HEK293 (cell line): ENCODE measurements around the gene HMGN4.

Experiments
- CTCF ChIA-PET: fragments of 350-600 bp; formaldehyde crosslinking; extraction: SDS; loops from one replicate; lab custom pipeline; 2021; ENCODE audit warnings: antibody characterized with exemption; lab: Yijun Ruan, JAX
- POLR2A ChIA-PET: fragments of 300-600 bp; formaldehyde crosslinking; extraction: SDS; loops from one replicate; lab custom pipeline; 2020; ENCODE audit warnings: antibody characterized with exemption, inconsistent platforms; lab: Yijun Ruan, JAX
- H3K27ac ChIP-seq: fragments of 200-500 bp; sonication (Bioruptor generic); 2 replicates; pipeline ENCODE4 v1.5.1; 2014; ENCODE audit warnings: low read depth, low read length, control low read depth, inconsistent platforms; ENCODE audit errors: extremely low read depth
- H3K36me3 ChIP-seq, 2 experiments: fragments of 200-500 bp in 1 of 2; sonication (Bioruptor generic) in 1 of 2; 1 replicate in 1 of 2; 2 replicates in 1 of 2; pipeline ENCODE4 v1.5.1; 2014 to 2017; ENCODE audit warnings: inconsistent platforms in 2 of 2, low read length in 2 of 2; ENCODE audit not compliant: control insufficient read depth in 2 of 2, insufficient read depth in 1 of 2
- H3K4me1 ChIP-seq: fragments of 200-500 bp; sonication (Bioruptor generic); 2 replicates; pipeline ENCODE4 v1.5.1; 2014; ENCODE audit warnings: mild to moderate bottlenecking, low read length, inconsistent platforms; ENCODE audit not compliant: control insufficient read depth, insufficient read depth
- H3K4me3 ChIP-seq: 2 replicates; pipeline ENCODE4 v1.5.1; 2011; ENCODE audit warnings: low read depth, mild to moderate bottlenecking, control low read depth, low read length, moderate library complexity
- H3K9me3 ChIP-seq: fragments of 200-500 bp; sonication (Bioruptor generic); 2 replicates; pipeline ENCODE4 v1.5.1; 2014; ENCODE audit warnings: low read depth, low read length, inconsistent platforms; ENCODE audit not compliant: control insufficient read depth, insufficient read depth
- BCL11B ChIP-seq: fragments of 450-650 bp; formaldehyde crosslinking; IDR thresholded peaks from 2 replicates; pipeline ENCODE4 v1.5.1; 2016; ENCODE audit warnings: low read depth, missing biosample characterization, missing genetic modification characterization
- CTCF ChIP-seq: fragments of 450-650 bp; formaldehyde crosslinking; IDR thresholded peaks from 2 replicates; pipeline ENCODE4 v1.5.1; 2016; ENCODE audit warnings: missing biosample characterization, missing genetic modification characterization
- ELK4 ChIP-seq: IDR thresholded peaks from 2 replicates; pipeline ENCODE4 v1.6.1; 2011; ENCODE audit warnings: mild to moderate bottlenecking, low read depth, low read length, borderline replicate concordance
- HOXA7 ChIP-seq: sonication (generic); formaldehyde crosslinking; IDR thresholded peaks from 2 replicates; pipeline ENCODE4 v1.8.1; 2022; ENCODE audit warnings: missing genetic modification reagents, borderline replicate concordance
- HOXD13 ChIP-seq: sonication (generic); formaldehyde crosslinking; IDR thresholded peaks from 2 replicates; pipeline ENCODE4 v1.8.0; 2022; ENCODE audit warnings: missing genetic modification reagents, borderline replicate concordance
- MYNN ChIP-seq: fragments of 450-650 bp; formaldehyde crosslinking; IDR thresholded peaks from 2 replicates; pipeline ENCODE4 v1.5.1; 2016; ENCODE audit warnings: missing biosample characterization, missing genetic modification characterization, borderline replicate concordance
- OSR2 ChIP-seq: fragments of 450-650 bp; formaldehyde crosslinking; IDR thresholded peaks from 2 replicates; pipeline ENCODE4 v1.5.1; 2016; ENCODE audit warnings: missing biosample characterization, missing genetic modification characterization
- PRDM6 ChIP-seq: fragments of 450-650 bp; formaldehyde crosslinking; IDR thresholded peaks from 2 replicates; pipeline ENCODE4 v1.5.1; 2017; ENCODE audit warnings: missing biosample characterization, missing genetic modification characterization
- SP3 ChIP-seq: fragments of 450-650 bp; formaldehyde crosslinking; IDR thresholded peaks from 2 replicates; pipeline ENCODE4 v1.5.1; 2016; ENCODE audit warnings: missing biosample characterization, missing genetic modification characterization
- ZFP41 ChIP-seq: fragments of 450-650 bp; formaldehyde crosslinking; IDR thresholded peaks from 2 replicates; pipeline ENCODE4 v1.5.1; 2016; ENCODE audit warnings: missing biosample characterization, missing genetic modification characterization, borderline replicate concordance
- ZNF140 ChIP-seq: fragments of 450-650 bp; formaldehyde crosslinking; IDR thresholded peaks from 2 replicates; pipeline ENCODE4 v1.5.1; 2016; ENCODE audit warnings: missing biosample characterization, missing genetic modification characterization
- ZNF366 ChIP-seq: fragments of 450-650 bp; formaldehyde crosslinking; conservative IDR thresholded peaks from 2 replicates; pipeline ENCODE4 v1.5.1; 2016; ENCODE audit warnings: missing biosample characterization, missing genetic modification characterization
- ZNF37A ChIP-seq: fragments of 450-650 bp; IDR thresholded peaks from 2 replicates; pipeline ENCODE4 v1.5.1; 2018; ENCODE audit warnings: missing biosample characterization, missing genetic modification characterization
- ZNF510 ChIP-seq: fragments of 450-650 bp; formaldehyde crosslinking; IDR thresholded peaks from 2 replicates; pipeline ENCODE4 v1.5.1; 2018; ENCODE audit warnings: mild to moderate bottlenecking, missing genetic modification characterization, missing biosample characterization; ENCODE audit not compliant: insufficient replicate concordance
- ZNF555 ChIP-seq: fragments of 450-650 bp; formaldehyde crosslinking; conservative IDR thresholded peaks from 2 replicates; pipeline ENCODE4 v1.5.1; 2017; ENCODE audit warnings: missing biosample characterization, mild to moderate bottlenecking, missing genetic modification characterization, inconsistent platforms
- ZNF561 ChIP-seq: fragments of 450-650 bp; IDR thresholded peaks from 2 replicates; pipeline ENCODE4 v1.5.1; 2018; ENCODE audit warnings: missing biosample characterization, missing genetic modification characterization, borderline replicate concordance
- ZNF658 ChIP-seq: fragments of 450-650 bp; formaldehyde crosslinking; IDR thresholded peaks from 2 replicates; pipeline ENCODE4; 2016; ENCODE audit warnings: missing biosample characterization, missing genetic modification characterization
- ZNF677 ChIP-seq: fragments of 450-650 bp; IDR thresholded peaks from 2 replicates; pipeline ENCODE4 v1.5.0; 2018; ENCODE audit warnings: missing biosample characterization, mild to moderate bottlenecking, missing genetic modification characterization, moderate library complexity
- ZNF776 ChIP-seq: fragments of 450-650 bp; formaldehyde crosslinking; IDR thresholded peaks from 2 replicates; pipeline ENCODE4 v1.5.0; 2017; ENCODE audit warnings: missing biosample characterization, missing genetic modification characterization, borderline replicate concordance
- ZNF792 ChIP-seq: fragments of 450-650 bp; formaldehyde crosslinking; IDR thresholded peaks from 2 replicates; pipeline ENCODE4 v1.5.1; 2016; ENCODE audit warnings: missing biosample characterization, missing genetic modification characterization
- ZNF830 ChIP-seq: fragments of 450-650 bp; IDR thresholded peaks from 2 replicates; pipeline ENCODE4 v1.5.0; 2018; ENCODE audit warnings: missing biosample characterization, missing genetic modification characterization, low read depth, mild to moderate bottlenecking, moderate library complexity
- ZSCAN23 ChIP-seq: fragments of 450-650 bp; formaldehyde crosslinking; IDR thresholded peaks from 2 replicates; pipeline ENCODE4 v1.5.1; 2016; ENCODE audit warnings: missing biosample characterization, missing genetic modification characterization
- ZSCAN30 ChIP-seq: fragments of 450-650 bp; IDR thresholded peaks from 2 replicates; pipeline ENCODE4 v1.5.1; 2018; ENCODE audit warnings: missing biosample characterization, mild to moderate bottlenecking, missing genetic modification characterization, moderate library complexity
- TF ChIP-seq, protein P1 (sequence below): fragments of 450-650 bp; formaldehyde crosslinking; IDR thresholded peaks from 2 replicates; pipeline ENCODE4 v1.5.1; 2016; ENCODE audit warnings: missing biosample characterization, missing genetic modification characterization
- TF ChIP-seq, protein P2 (sequence below): fragments of 450-650 bp; formaldehyde crosslinking; IDR thresholded peaks from 2 replicates; pipeline ENCODE4 v1.5.1; 2017; ENCODE audit warnings: missing biosample characterization, missing genetic modification characterization
- TF ChIP-seq, protein P3 (sequence below): fragments of 450-650 bp; formaldehyde crosslinking; IDR thresholded peaks from 2 replicates; pipeline ENCODE4 v1.5.1; 2016; ENCODE audit warnings: missing biosample characterization, missing genetic modification characterization

The HMGN4 gene

DNA sequence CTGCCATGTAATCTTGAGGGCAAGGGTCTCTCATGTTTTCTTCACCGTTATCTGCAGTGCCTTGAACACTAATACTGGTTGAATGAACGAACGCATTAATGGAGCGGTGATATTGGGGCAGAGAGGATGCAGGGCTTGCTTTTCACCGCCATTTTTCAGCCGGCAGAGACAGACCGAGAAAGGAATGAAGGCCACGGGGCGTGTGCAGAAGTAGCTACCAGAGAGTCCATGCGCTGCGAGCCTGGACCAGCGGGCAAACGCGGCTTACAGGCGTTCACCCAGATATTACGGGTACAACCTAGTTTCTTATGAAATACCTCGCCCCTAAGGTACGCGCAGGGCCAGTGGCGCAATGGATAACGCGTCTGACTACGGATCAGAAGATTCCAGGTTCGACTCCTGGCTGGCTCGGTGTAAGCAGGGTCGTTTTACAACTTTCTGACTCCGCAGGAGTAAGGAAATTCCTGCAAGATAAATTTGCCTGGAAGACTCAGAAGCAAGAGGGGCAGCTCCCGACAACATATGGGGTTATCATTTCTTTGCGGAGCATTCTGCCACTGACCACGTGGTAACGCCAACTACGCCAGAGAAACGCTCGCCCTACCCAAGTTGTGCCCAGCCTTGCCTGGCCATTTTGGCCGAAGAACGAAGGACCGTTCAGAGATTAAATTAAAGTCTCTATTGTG, 863 bp upstream of the HMGN4 start (continued):
- peak; percentile 4; the same call in 1 of the 2 replicates for TF ChIP-seq HOXD13 (CRISPR knock-in tag)
- peak; percentile 99 for TF ChIP-seq ZSCAN30 (tag by site-specific recombination)
- TF ChIP-seq CTCF (tag by site-specific recombination) = no peak
- TF ChIP-seq, protein P1, sequence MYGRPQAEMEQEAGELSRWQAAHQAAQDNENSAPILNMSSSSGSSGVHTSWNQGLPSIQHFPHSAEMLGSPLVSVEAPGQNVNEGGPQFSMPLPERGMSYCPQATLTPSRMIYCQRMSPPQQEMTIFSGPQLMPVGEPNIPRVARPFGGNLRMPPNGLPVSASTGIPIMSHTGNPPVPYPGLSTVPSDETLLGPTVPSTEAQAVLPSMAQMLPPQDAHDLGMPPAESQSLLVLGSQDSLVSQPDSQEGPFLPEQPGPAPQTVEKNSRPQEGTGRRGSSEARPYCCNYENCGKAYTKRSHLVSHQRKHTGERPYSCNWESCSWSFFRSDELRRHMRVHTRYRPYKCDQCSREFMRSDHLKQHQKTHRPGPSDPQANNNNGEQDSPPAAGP = peak; percentile 82
- 0 out of 2 replicates have a peak, but pooled peaks have one; percentile 24 for TF ChIP-seq ZNF677 (tag by site-specific recombination)
- TF ChIP-seq OSR2 (tag by site-specific recombination) = peak; percentile 79; the same call in 1 of the 2 replicates
- no peak for TF ChIP-seq ZNF776 (tag by site-specific recombination)
- no peak for TF ChIP-seq ZNF555
- peak; percentile 80; the same call in 1 of the 2 replicates for TF ChIP-seq ZSCAN23

- ChIA-PET POLR2A (interaction anchor here (0.6 to 2.6 kb wide), 18 partner anchors 11 to 322 kb away, joined by 3 to 29 read pairs (median 8); a partner anchor contains a TSS), CTCF (interaction anchor here (0.6 to 2.7 kb wide), 3 partner anchors 14 to 31 kb away, joined by 3 to 9 read pairs (median 5); no protein-coding TSS in a partner anchor)
- Histone ChIP-seq H3K36me3 (peaks cover 3 to 11% of the 10 kb centered on the region in 2 experiments; a peak in 2 of 3 replicates), H3K4me1 (peaks cover 5% of the 10 kb centered on the region; the same call in 1 of the 2 replicates), H3K27ac (peak overlapping the region; percentile 79), H3K9me3 (no peaks in the 10 kb centered on the region), H3K4me3 (peak overlapping the region; percentile 76)
- TF ChIP-seq, protein P2, sequence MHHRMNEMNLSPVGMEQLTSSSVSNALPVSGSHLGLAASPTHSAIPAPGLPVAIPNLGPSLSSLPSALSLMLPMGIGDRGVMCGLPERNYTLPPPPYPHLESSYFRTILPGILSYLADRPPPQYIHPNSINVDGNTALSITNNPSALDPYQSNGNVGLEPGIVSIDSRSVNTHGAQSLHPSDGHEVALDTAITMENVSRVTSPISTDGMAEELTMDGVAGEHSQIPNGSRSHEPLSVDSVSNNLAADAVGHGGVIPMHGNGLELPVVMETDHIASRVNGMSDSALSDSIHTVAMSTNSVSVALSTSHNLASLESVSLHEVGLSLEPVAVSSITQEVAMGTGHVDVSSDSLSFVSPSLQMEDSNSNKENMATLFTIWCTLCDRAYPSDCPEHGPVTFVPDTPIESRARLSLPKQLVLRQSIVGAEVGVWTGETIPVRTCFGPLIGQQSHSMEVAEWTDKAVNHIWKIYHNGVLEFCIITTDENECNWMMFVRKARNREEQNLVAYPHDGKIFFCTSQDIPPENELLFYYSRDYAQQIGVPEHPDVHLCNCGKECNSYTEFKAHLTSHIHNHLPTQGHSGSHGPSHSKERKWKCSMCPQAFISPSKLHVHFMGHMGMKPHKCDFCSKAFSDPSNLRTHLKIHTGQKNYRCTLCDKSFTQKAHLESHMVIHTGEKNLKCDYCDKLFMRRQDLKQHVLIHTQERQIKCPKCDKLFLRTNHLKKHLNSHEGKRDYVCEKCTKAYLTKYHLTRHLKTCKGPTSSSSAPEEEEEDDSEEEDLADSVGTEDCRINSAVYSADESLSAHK (tag by site-specific recombination) = no peak
- TF ChIP-seq BCL11B (no peak), ZNF792 (tag by site-specific recombination) (no peak; the same call in 1 of the 2 replicates), PRDM6 (tag by site-specific recombination) (no peak), HOXA7 (CRISPR knock-in tag) (no peak), ZNF658 (no peak), ZNF37A (tag by site-specific recombination) (no peak), MYNN (no peak), ZFP41 (tag by site-specific recombination) (no peak), SP3 (tag by site-specific recombination) (peak; percentile 2; the same call in 1 of the 2 replicates), ZNF561 (tag by site-specific recombination) (no peak), ZNF830 (no peak), ELK4 (no peak), ZNF140 (tag by site-specific recombination) (no peak), ZNF366 (no peak), ZNF510 (no peak)
- TF ChIP-seq, protein P3, sequence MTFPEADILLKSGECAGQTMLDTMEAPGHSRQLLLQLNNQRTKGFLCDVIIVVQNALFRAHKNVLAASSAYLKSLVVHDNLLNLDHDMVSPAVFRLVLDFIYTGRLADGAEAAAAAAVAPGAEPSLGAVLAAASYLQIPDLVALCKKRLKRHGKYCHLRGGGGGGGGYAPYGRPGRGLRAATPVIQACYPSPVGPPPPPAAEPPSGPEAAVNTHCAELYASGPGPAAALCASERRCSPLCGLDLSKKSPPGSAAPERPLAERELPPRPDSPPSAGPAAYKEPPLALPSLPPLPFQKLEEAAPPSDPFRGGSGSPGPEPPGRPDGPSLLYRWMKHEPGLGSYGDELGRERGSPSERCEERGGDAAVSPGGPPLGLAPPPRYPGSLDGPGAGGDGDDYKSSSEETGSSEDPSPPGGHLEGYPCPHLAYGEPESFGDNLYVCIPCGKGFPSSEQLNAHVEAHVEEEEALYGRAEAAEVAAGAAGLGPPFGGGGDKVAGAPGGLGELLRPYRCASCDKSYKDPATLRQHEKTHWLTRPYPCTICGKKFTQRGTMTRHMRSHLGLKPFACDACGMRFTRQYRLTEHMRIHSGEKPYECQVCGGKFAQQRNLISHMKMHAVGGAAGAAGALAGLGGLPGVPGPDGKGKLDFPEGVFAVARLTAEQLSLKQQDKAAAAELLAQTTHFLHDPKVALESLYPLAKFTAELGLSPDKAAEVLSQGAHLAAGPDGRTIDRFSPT (tag by site-specific recombination) = no peak
These were observed 371 bp downstream of the HMGN4 start for GRCh38 chr6:26538572-26538902.
